Esophagus squamous epithelium (tissue), 5 donors: ENCODE measurements around the gene SUPT3H. TPM values are rescaled to one million over a fixed set of nuclear protein-coding genes. Genes with fewer than 3 reads are reported as not detected.

ENCODE experiments used
- DNase-seq: peaks from one replicate; lab custom pipeline; 2025; lab: John Stamatoyannopoulos, UW
- H3K27ac ChIP-seq, 4 donors: fragments of 200-600 bp; sonication (generic); one replicate each; pipeline ENCODE4 v1.5.1; 2016 to 2019; ENCODE audit warnings: mild to moderate bottlenecking in 1 of 4
- H3K27me3 ChIP-seq, 4 donors: fragments of 200-600 bp; sonication (generic); 1 replicate in 3 of 4; 2 replicates in 1 of 4; pipeline versions ENCODE4 v1.5.1 to v1.6.0; 2017 to 2021; ENCODE audit warnings: antibody characterized with exemption in 1 of 4
- H3K36me3 ChIP-seq, 3 donors: fragments of 200-600 bp; sonication (generic); one replicate each; pipeline ENCODE4 v1.5.1; 2016 to 2019
- H3K4me1 ChIP-seq, 3 donors: fragments of 200-600 bp; sonication (generic); one replicate each; pipeline ENCODE4 v1.5.1; 2017 to 2019
- H3K4me3 ChIP-seq, 4 donors: fragments of 200-600 bp; sonication (generic); 1 replicate in 3 of 4; 2 replicates in 1 of 4; pipeline ENCODE4 v1.5.1; 2016 to 2019; ENCODE audit warnings: mild to moderate bottlenecking in 2 of 4, moderate library complexity in 1 of 4
- H3K9me3 ChIP-seq, 3 donors: fragments of 200-600 bp; sonication (generic); one replicate each; pipeline ENCODE4 v1.5.1; 2016 to 2019
- POLR2A ChIP-seq, 4 donors: fragments of 450-650 bp; IDR thresholded peaks; one replicate each; pipeline ENCODE4 v1.6.1; 2017; ENCODE audit warnings: antibody characterized with exemption in 4 of 4, mild to moderate bottlenecking in 4 of 4, moderate library complexity in 3 of 4
- WGBS, 2 donors: methylation state at CpG; one replicate each; pipeline ENCODE4 v1.1.5; 2018; 5-methylcytosine and 5-hydroxymethylcytosine counted together
- intact Hi-C: fragments of 100-400 bp; cut with DNase I; formaldehyde crosslinking; loops from one replicate; pipeline ENCODE4 v1.15.0; 2022
- total RNA-seq, 4 donors: library from RNA; depleted of rRNA; stranded (reverse); fragments of >200 nt; gene quantifications; one replicate each; pipeline ENCODE4 v1.1.0, GENCODE V29; 2016
- TF ChIP-seq, protein P1 (sequence below), 6 experiments: fragments of 450-650 bp in 4 of 6; fragments of 200-600 bp in 2 of 6; sonication (generic) in 2 of 6; IDR thresholded peaks; one replicate each; pipeline ENCODE4 v1.5.1; 2016 to 2019; ENCODE audit warnings: antibody characterized with exemption in 6 of 6, mild to moderate bottlenecking in 4 of 6, moderate library complexity in 4 of 6
- donor health status: DM: yes; HTN: yes; CAD: no.

Gene SUPT3H
- total RNA-seq, 4 donors from 2014 or later: 3.6 to 10.9 (median 5.3) TPM

GRCh38 chr6:44826025-44826676 lies 551.6 kb downstream of the SUPT3H start:
- WGBS, 2 donors: 71 to 87% methylated on average over 6 of the region's 6 CpGs
- TF ChIP-seq POLR2A (IDR thresholded peaks at IDR 0.05): no peak
- TF ChIP-seq, protein P1, sequence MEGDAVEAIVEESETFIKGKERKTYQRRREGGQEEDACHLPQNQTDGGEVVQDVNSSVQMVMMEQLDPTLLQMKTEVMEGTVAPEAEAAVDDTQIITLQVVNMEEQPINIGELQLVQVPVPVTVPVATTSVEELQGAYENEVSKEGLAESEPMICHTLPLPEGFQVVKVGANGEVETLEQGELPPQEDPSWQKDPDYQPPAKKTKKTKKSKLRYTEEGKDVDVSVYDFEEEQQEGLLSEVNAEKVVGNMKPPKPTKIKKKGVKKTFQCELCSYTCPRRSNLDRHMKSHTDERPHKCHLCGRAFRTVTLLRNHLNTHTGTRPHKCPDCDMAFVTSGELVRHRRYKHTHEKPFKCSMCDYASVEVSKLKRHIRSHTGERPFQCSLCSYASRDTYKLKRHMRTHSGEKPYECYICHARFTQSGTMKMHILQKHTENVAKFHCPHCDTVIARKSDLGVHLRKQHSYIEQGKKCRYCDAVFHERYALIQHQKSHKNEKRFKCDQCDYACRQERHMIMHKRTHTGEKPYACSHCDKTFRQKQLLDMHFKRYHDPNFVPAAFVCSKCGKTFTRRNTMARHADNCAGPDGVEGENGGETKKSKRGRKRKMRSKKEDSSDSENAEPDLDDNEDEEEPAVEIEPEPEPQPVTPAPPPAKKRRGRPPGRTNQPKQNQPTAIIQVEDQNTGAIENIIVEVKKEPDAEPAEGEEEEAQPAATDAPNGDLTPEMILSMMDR (IDR thresholded peaks at IDR 0.05): no peak
- no peaks in the 10 kb centered on the region for H3K27me3 ChIP-seq
- no peaks in the 10 kb centered on the region for H3K9me3 ChIP-seq
- no peaks in the 10 kb centered on the region for H3K4me1 ChIP-seq
- no peak overlapping the region for H3K27ac ChIP-seq
- H3K4me3 ChIP-seq: no peak overlapping the region
- no peaks in the 10 kb centered on the region for H3K36me3 ChIP-seq
- intact Hi-C loops: no loop called here
- no peak for DNase-seq

- Histone ChIP-seq H3K9me3 (no peaks in the 10 kb centered on the region), H3K4me3 (no peak overlapping the region), H3K4me1 (no peaks in the 10 kb centered on the region), H3K27me3 (no peaks in the 10 kb centered on the region), H3K27ac (no peak overlapping the region), H3K36me3 (no peaks in the 10 kb centered on the region)
- intact Hi-C loops: no loop called here
- DNase-seq: no peak
- TF ChIP-seq, protein P1 (IDR thresholded peaks at IDR 0.05): no peak
- no peak for TF ChIP-seq POLR2A (IDR thresholded peaks at IDR 0.05)
- 86 to 89% methylated on average over 2 of the region's 2 CpGs for WGBS, 2 donors
Observed at GRCh38 chr6:44825273-44825672, 552.5 kb downstream of the SUPT3H start.

GRCh38 chr6:44824567-44824966 lies 553.2 kb downstream of the SUPT3H start:
- TF ChIP-seq POLR2A (IDR thresholded peaks at IDR 0.05): no peak
- TF ChIP-seq, protein P1 (IDR thresholded peaks at IDR 0.05): no peak
- Histone ChIP-seq H3K4me1 (no peaks in the 10 kb centered on the region), H3K4me3 (no peak overlapping the region), H3K27me3 (no peaks in the 10 kb centered on the region), H3K36me3 (no peaks in the 10 kb centered on the region), H3K27ac (no peak overlapping the region), H3K9me3 (no peaks in the 10 kb centered on the region)
- intact Hi-C loops: no loop called here
- no peak for DNase-seq

GRCh38 chr6:44820759-44821158 lies 557.0 kb downstream of the SUPT3H start:
- DNase-seq: no peak
- H3K27ac ChIP-seq: no peak overlapping the region
- intact Hi-C loops: no loop called here
- 76 to 94% methylated on average over 3 of the region's 3 CpGs for WGBS, 2 donors
- H3K4me3 ChIP-seq: no peak overlapping the region
- TF ChIP-seq, protein P1 (IDR thresholded peaks at IDR 0.05): no peak
- no peaks in the 10 kb centered on the region for H3K9me3 ChIP-seq
- H3K4me1 ChIP-seq: no peaks in the 10 kb centered on the region
- no peaks in the 10 kb centered on the region for H3K27me3 ChIP-seq
- H3K36me3 ChIP-seq: no peaks in the 10 kb centered on the region

DNA sequence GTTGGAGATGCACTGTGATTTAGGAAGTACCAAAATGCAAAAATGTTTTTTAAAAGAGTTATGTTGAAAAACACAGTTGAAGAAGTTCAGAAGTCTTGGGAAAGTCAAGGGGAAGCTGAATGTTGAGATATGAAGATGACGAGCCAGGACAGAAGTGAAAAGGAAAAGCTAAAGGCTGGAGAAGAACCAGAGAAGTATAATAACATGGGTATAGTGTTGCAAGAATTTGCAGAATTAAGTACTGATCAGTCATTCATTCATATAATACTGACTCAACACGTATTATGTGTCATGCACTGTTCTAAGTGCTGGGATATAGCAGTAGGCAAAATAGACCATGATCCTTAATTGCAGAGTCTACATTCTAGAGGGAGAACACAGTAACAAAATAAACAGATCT lies 557.4 kb downstream of the SUPT3H start:
- H3K4me3 ChIP-seq: no peak overlapping the region
- no peak for DNase-seq
- H3K9me3 ChIP-seq: no peaks in the 10 kb centered on the region
- no peak overlapping the region for H3K27ac ChIP-seq
- intact Hi-C loops: no loop called here
- H3K36me3 ChIP-seq: no peaks in the 10 kb centered on the region
- no peak for TF ChIP-seq POLR2A (IDR thresholded peaks at IDR 0.05)
- TF ChIP-seq, protein P1 (IDR thresholded peaks at IDR 0.05): no peak
- H3K27me3 ChIP-seq: no peaks in the 10 kb centered on the region
- WGBS, 2 donors: 59 to 67% methylated on average over 2 of the region's 2 CpGs
- no peaks in the 10 kb centered on the region for H3K4me1 ChIP-seq
